WTC11 (cell line): ENCODE data around the gene FDCSP. TPM values are rescaled to one million over a fixed set of nuclear protein-coding genes. Genes with fewer than 3 reads are reported as not detected.

ENCODE experiments used
- ATAC-seq: fragments of 200-7000 bp; cut with Tn5 transposase; 2 replicates; pipeline ENCODE4 v1.10.0; 2021; ENCODE audit warnings: mild to moderate bottlenecking, moderate library complexity
- CTCF ChIA-PET: fragments of 300-600 bp; sonication (Branson Sonifier 250); formaldehyde crosslinking; loops from one replicate; lab custom pipeline; 2021; ENCODE audit warnings: antibody characterized with exemption; lab: Charles Lee
- POLR2A ChIA-PET: fragments of 350-600 bp; sonication (Branson Sonifier 250); formaldehyde crosslinking; loops from one replicate; lab custom pipeline; 2021; ENCODE audit warnings: antibody characterized with exemption; lab: Charles Lee
- DNase-seq: peaks from one replicate; pipeline ENCODE4 v3.0.0; 2021; ENCODE audit warnings: low spot score
- H3K27ac Mint-ChIP-seq: 2 replicates; pipeline ENCODE4 v1.8.0; 2021; ENCODE audit warnings: mixed read lengths
- H3K27me3 Mint-ChIP-seq: 2 replicates; pipeline ENCODE4 v1.8.0; 2021; ENCODE audit warnings: low read depth, mild to moderate bottlenecking, moderate library complexity, mixed read lengths
- H3K36me3 Mint-ChIP-seq: 2 replicates; pipeline ENCODE4 v1.8.0; 2021; ENCODE audit warnings: mixed read lengths
- H3K4me1 Mint-ChIP-seq: 2 replicates; pipeline ENCODE4 v1.8.0; 2022; ENCODE audit warnings: mixed read lengths
- H3K4me3 Mint-ChIP-seq: 2 replicates; pipeline ENCODE4 v1.8.0; 2021; ENCODE audit warnings: mild to moderate bottlenecking, moderate library complexity, mixed read lengths
- H3K9me3 Mint-ChIP-seq: 2 replicates; pipeline ENCODE4 v1.8.0; 2021; ENCODE audit warnings: mixed read lengths
- CREB1 ChIP-seq: sonication (generic); formaldehyde crosslinking; IDR thresholded peaks from 2 replicates; pipeline ENCODE4 v1.8.0; 2023; ENCODE audit warnings: mild to moderate bottlenecking, missing genetic modification reagents
- GABPB1 ChIP-seq: sonication (generic); formaldehyde crosslinking; IDR thresholded peaks from 2 replicates; pipeline ENCODE4 v1.8.1; 2023; ENCODE audit warnings: mild to moderate bottlenecking, missing genetic modification reagents
- GTF2I ChIP-seq: fragments of 250-450 bp; sonication (Bioruptor Pico); conservative IDR thresholded peaks from 2 replicates; pipeline ENCODE4 v1.4.0; 2021; ENCODE audit warnings: mild to moderate bottlenecking
- IRF2 ChIP-seq: sonication (generic); formaldehyde crosslinking; IDR thresholded peaks from 2 replicates; pipeline ENCODE4 v1.8.0; 2022; ENCODE audit warnings: low read depth, missing genetic modification reagents, borderline replicate concordance
- JAZF1 ChIP-seq: fragments of 250-450 bp; sonication (Bioruptor Pico); IDR thresholded peaks from 2 replicates; pipeline ENCODE4 v1.9.0; 2021; ENCODE audit warnings: moderate library complexity, mild to moderate bottlenecking, inconsistent platforms
- MYBL2 ChIP-seq: sonication (generic); formaldehyde crosslinking; IDR thresholded peaks from 2 replicates; pipeline ENCODE4 v1.8.1; 2023; ENCODE audit warnings: mild to moderate bottlenecking, moderate library complexity, missing genetic modification reagents
- NFE2L1 ChIP-seq: sonication (generic); formaldehyde crosslinking; IDR thresholded peaks from 2 replicates; pipeline ENCODE4 v1.8.1; 2023; ENCODE audit warnings: missing genetic modification reagents
- NR1H2 ChIP-seq: sonication (generic); formaldehyde crosslinking; IDR thresholded peaks from 2 replicates; pipeline ENCODE4 v1.9.0; 2021; ENCODE audit warnings: mild to moderate bottlenecking, moderate library complexity, missing genetic modification reagents
- NR2C2 ChIP-seq: sonication (generic); formaldehyde crosslinking; IDR thresholded peaks from 2 replicates; pipeline ENCODE4 v1.8.0; 2022; ENCODE audit warnings: mild to moderate bottlenecking, missing genetic modification reagents
- SOX15 ChIP-seq: fragments of 250-450 bp; sonication (Bioruptor Pico); IDR thresholded peaks from 2 replicates; pipeline ENCODE4 v1.9.0; 2021; ENCODE audit warnings: mild to moderate bottlenecking
- total RNA-seq: library from RNA; stranded (reverse); gene quantifications from 3 replicates; pipeline ENCODE4 v1.2.3, GENCODE V29; 2021
- TF ChIP-seq, protein P1 (sequence below): sonication (generic); formaldehyde crosslinking; IDR thresholded peaks from 2 replicates; pipeline ENCODE4 v1.8.1; 2022; ENCODE audit warnings: low read depth, missing genetic modification reagents, borderline replicate concordance
- TF ChIP-seq, protein P2 (sequence below): sonication (generic); formaldehyde crosslinking; IDR thresholded peaks from 2 replicates; pipeline ENCODE4 v1.8.1; 2022; ENCODE audit warnings: mild to moderate bottlenecking, missing genetic modification reagents, moderate library complexity, borderline replicate concordance
- TF ChIP-seq, protein P3 (sequence below): sonication (generic); formaldehyde crosslinking; IDR thresholded peaks from 2 replicates; pipeline ENCODE4 v1.8.1; 2023; ENCODE audit warnings: mild to moderate bottlenecking, missing genetic modification reagents, moderate library complexity
- TF ChIP-seq, protein P4 (sequence below): fragments of 250-450 bp; sonication (Bioruptor Pico); IDR thresholded peaks from 2 replicates; pipeline ENCODE4 v1.9.0; 2021; ENCODE audit warnings: moderate library complexity, mild to moderate bottlenecking, inconsistent platforms, borderline replicate concordance
- TF ChIP-seq, protein P5 (sequence below): fragments of 250-450 bp; sonication (Bioruptor Pico); IDR thresholded peaks from 2 replicates; pipeline ENCODE4 v1.9.0; 2021; ENCODE audit warnings: mild to moderate bottlenecking, borderline replicate concordance

Gene FDCSP
- total RNA-seq, 1 experiment from 2014 or later = not detected

DNA sequence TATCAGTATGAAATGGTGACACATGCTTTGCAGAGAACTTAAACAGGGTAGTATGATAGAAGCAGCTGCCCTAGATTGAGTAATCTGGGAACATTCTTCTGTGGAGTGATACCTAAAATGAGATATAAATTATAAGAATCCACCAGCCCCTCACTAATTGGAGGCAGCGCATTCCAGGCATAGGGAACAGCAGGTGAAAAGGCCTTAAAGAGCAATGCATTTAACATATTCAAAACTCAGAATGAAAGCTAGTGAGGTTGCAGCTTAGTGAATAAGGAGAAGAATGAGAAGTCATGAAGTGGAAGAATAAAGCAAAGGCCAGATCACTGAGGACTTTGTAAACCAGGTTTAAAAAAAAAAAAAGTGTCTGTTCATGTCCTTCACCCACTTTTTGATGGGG, 35.3 kb upstream of the FDCSP start (continued):
- TF ChIP-seq, protein P1, sequence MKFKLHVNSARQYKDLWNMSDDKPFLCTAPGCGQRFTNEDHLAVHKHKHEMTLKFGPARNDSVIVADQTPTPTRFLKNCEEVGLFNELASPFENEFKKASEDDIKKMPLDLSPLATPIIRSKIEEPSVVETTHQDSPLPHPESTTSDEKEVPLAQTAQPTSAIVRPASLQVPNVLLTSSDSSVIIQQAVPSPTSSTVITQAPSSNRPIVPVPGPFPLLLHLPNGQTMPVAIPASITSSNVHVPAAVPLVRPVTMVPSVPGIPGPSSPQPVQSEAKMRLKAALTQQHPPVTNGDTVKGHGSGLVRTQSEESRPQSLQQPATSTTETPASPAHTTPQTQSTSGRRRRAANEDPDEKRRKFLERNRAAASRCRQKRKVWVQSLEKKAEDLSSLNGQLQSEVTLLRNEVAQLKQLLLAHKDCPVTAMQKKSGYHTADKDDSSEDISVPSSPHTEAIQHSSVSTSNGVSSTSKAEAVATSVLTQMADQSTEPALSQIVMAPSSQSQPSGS (CRISPR knock-in tag) = no peak
- TF ChIP-seq, protein P2, sequence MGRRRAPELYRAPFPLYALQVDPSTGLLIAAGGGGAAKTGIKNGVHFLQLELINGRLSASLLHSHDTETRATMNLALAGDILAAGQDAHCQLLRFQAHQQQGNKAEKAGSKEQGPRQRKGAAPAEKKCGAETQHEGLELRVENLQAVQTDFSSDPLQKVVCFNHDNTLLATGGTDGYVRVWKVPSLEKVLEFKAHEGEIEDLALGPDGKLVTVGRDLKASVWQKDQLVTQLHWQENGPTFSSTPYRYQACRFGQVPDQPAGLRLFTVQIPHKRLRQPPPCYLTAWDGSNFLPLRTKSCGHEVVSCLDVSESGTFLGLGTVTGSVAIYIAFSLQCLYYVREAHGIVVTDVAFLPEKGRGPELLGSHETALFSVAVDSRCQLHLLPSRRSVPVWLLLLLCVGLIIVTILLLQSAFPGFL = no peak

DNA sequence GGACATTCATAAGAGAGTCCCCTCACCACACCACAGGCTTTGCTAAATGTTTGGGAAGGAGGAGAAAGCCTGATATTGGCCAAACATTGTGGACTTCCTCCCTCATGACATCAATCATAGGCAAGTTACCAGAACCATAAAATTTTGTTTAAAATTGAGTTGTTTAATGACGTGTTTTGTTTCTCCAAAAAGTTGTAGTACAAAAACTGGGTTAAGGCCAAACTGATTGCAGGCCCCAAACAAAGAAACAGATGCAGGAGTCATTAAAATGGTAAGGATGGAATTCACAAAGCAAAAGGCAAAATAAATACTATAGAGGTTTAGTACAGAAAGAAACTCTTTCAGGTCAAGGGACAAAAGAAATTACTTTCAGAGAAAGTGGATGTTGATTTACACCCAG, 34.3 kb upstream of the FDCSP start:
- CTCF ChIA-PET = interaction anchor here (0.7 kb wide), 1 partner anchor 8 kb away, joined by 3 read pairs; no protein-coding TSS in a partner anchor
- POLR2A ChIA-PET = no interaction called here
- Mint-ChIP-seq H3K4me1 (peaks cover 9% of the 10 kb centered on the region), H3K27ac (no peak overlapping the region), H3K4me3 (no peak overlapping the region), H3K27me3 (no peaks in the 10 kb centered on the region), H3K36me3 (no peaks in the 10 kb centered on the region), H3K9me3 (0 out of 2 replicates have a peak, but pooled peaks cover 3% of the 10 kb centered on the region)
- DNase-seq (no peak), ATAC-seq (no peak)
- TF ChIP-seq, protein P3, sequence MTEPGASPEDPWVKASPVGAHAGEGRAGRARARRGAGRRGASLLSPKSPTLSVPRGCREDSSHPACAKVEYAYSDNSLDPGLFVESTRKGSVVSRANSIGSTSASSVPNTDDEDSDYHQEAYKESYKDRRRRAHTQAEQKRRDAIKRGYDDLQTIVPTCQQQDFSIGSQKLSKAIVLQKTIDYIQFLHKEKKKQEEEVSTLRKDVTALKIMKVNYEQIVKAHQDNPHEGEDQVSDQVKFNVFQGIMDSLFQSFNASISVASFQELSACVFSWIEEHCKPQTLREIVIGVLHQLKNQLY (CRISPR knock-in tag) = no peak
- TF ChIP-seq NFE2L1 (no peak), JAZF1 (CRISPR knock-in tag) (no peak)

DNA sequence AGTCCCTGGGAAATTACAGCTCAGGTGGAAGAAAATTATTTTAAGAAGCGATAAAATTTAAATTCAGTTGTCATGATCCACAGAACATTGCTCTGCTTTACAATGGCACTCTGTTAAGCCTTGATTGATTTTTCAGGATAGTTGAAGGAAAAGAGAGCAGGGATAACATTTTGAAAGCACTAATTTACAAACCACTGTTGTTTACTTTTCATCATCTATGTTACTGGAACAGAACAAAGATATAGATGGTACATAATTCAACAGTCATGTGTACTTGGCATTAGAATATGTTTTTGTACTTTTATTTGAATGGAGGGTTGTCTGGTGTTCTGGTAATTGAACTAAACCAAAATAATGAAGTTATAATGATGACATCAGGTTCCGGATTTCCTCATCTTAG, 33.0 kb upstream of the FDCSP start:
- H3K4me1 Mint-ChIP-seq = peaks cover 13% of the 10 kb centered on the region
- H3K36me3 Mint-ChIP-seq = no peaks in the 10 kb centered on the region
- CTCF ChIA-PET = no interaction called here
- DNase-seq (no peak), ATAC-seq (no peak)
- POLR2A ChIA-PET = no interaction called here
- H3K9me3 Mint-ChIP-seq = 0 out of 2 replicates have a peak, but pooled peaks cover 3% of the 10 kb centered on the region
- no peaks in the 10 kb centered on the region for H3K27me3 Mint-ChIP-seq
- no peak overlapping the region for H3K4me3 Mint-ChIP-seq
- TF ChIP-seq GABPB1 (CRISPR knock-in tag) (peak; percentile 89), CREB1 (CRISPR knock-in tag) (no peak), MYBL2 (no peak)
- H3K27ac Mint-ChIP-seq = no peak overlapping the region

DNA sequence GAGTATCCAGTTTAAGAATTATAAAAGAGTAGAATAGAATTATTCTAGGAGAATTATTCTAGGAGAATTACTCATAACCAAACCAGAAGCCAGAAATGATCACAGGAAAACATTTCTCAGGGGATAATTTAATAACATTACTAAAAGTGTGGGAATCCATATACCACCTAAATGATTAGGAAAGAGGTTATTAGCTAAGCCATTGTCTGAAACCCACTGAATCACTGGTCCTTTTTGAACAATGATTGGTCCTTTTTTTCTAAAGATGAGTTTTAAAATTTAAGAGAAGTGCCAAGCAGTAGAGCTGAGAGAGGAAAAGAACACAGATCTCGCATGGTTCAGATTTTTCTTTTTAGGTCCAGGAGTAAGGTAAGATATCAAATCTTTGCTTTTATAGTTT, 30.5 kb upstream of the FDCSP start, which contains the start of gene ODAM:
ODAM (plus strand) TSS at position 301 of the 400 bp plus-strand sequence. CDS start 819 bp downstream, outside the sequence.
- no peak for ATAC-seq
- H3K27ac Mint-ChIP-seq = no peak within 1 kb of the TSS
- ChIA-PET POLR2A (no interaction called here), CTCF (no interaction called here)
- TF ChIP-seq, protein P4, sequence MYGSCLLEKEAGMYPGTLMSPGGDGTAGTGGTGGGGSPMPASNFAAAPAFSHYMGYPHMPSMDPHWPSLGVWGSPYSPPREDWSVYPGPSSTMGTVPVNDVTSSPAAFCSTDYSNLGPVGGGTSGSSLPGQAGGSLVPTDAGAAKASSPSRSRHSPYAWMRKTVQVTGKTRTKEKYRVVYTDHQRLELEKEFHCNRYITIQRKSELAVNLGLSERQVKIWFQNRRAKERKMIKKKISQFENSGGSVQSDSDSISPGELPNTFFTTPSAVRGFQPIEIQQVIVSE (CRISPR knock-in tag) = no peak
- no peak for TF ChIP-seq IRF2 (CRISPR knock-in tag)
- no peak for TF ChIP-seq NR2C2
- TF ChIP-seq, protein P5, sequence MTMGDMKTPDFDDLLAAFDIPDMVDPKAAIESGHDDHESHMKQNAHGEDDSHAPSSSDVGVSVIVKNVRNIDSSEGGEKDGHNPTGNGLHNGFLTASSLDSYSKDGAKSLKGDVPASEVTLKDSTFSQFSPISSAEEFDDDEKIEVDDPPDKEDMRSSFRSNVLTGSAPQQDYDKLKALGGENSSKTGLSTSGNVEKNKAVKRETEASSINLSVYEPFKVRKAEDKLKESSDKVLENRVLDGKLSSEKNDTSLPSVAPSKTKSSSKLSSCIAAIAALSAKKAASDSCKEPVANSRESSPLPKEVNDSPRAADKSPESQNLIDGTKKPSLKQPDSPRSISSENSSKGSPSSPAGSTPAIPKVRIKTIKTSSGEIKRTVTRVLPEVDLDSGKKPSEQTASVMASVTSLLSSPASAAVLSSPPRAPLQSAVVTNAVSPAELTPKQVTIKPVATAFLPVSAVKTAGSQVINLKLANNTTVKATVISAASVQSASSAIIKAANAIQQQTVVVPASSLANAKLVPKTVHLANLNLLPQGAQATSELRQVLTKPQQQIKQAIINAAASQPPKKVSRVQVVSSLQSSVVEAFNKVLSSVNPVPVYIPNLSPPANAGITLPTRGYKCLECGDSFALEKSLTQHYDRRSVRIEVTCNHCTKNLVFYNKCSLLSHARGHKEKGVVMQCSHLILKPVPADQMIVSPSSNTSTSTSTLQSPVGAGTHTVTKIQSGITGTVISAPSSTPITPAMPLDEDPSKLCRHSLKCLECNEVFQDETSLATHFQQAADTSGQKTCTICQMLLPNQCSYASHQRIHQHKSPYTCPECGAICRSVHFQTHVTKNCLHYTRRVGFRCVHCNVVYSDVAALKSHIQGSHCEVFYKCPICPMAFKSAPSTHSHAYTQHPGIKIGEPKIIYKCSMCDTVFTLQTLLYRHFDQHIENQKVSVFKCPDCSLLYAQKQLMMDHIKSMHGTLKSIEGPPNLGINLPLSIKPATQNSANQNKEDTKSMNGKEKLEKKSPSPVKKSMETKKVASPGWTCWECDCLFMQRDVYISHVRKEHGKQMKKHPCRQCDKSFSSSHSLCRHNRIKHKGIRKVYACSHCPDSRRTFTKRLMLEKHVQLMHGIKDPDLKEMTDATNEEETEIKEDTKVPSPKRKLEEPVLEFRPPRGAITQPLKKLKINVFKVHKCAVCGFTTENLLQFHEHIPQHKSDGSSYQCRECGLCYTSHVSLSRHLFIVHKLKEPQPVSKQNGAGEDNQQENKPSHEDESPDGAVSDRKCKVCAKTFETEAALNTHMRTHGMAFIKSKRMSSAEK (CRISPR knock-in tag) = no peak
- no peak for TF ChIP-seq GTF2I (CRISPR knock-in tag)
- no peak for TF ChIP-seq NR1H2 (CRISPR knock-in tag)
- TF ChIP-seq SOX15 = no peak
- H3K36me3 Mint-ChIP-seq = no peaks in the 10 kb centered on the region
- peaks cover 16% of the 10 kb centered on the region for H3K4me1 Mint-ChIP-seq
- H3K27me3 Mint-ChIP-seq = no peaks in the 10 kb centered on the region
- no peak within 1 kb of the TSS for H3K4me3 Mint-ChIP-seq
- no peak for DNase-seq
- 0 out of 2 replicates have a peak, but pooled peaks cover 3% of the 10 kb centered on the region for H3K9me3 Mint-ChIP-seq
